ENCODE results near the gene ACTMAP. TPM values are rescaled to one million over a fixed set of nuclear protein-coding genes. Genes with fewer than 3 reads are reported as not detected.

ACTMAP gene
- total and polyA plus RNA-seq, 4 donors, result 0.93 to 7.7 (median 3.0) TPM

DNA sequence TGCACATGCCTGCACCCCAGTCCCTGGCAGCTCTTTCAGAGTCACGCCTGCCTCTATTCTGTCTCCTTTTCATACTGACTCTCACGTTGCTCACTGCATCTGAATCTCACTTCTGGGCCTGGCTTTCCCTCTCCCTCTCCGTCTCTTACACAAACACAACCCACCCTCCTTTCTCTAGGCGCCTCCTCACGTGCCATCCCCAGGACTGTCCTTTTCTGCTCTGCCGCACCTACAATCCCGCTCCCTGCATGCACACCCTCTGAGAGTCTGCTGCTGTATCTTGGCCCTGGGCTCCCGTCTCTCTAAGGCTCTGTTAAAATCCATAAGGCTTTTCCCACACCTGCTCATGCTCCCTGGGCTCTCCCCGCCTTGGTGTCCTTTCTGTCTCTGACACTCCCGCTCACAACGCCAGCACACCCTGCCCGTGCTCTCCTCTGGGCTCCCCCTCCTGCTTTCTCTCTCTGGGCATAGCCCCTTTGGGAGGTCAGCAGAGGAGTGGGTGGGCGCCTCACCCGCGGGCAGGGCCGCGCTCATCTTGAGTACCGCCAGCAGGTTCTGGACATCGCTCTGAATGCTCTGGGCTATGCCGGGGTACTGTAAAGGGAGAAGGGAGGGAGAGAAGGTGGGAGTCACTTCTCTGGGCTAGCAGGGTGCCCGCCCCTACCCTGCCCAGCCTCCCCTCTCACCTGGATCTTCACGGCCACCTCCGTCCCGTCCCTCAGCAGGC is 47.1 kb downstream of the ACTMAP start:
- no peaks in the 10 kb centered on the region for H3K4me1 ChIP-seq (ENCODE audit: control insufficient read depth in 4 of 4, insufficient read depth in 4 of 4, low read length in 3 of 4)
- TF ChIP-seq, protein P1, sequence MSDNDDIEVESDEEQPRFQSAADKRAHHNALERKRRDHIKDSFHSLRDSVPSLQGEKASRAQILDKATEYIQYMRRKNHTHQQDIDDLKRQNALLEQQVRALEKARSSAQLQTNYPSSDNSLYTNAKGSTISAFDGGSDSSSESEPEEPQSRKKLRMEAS (IDR thresholded peaks at IDR 0.05), result no peak
- no peak for TF ChIP-seq RXRA (IDR thresholded peaks at IDR 0.05)
- no peak for TF ChIP-seq NR2F2 (IDR thresholded peaks at IDR 0.05)
- TF ChIP-seq SP1 (IDR thresholded peaks at IDR 0.05), result no peak
- TF ChIP-seq HNF4G (IDR thresholded peaks at IDR 0.05), result no peak
- no peak for TF ChIP-seq EGR1 (IDR thresholded peaks at IDR 0.05; ENCODE audit: low read depth in 2 of 2)
- no peak for TF ChIP-seq YY1 (IDR thresholded peaks at IDR 0.05)
- TF ChIP-seq, protein P2, sequence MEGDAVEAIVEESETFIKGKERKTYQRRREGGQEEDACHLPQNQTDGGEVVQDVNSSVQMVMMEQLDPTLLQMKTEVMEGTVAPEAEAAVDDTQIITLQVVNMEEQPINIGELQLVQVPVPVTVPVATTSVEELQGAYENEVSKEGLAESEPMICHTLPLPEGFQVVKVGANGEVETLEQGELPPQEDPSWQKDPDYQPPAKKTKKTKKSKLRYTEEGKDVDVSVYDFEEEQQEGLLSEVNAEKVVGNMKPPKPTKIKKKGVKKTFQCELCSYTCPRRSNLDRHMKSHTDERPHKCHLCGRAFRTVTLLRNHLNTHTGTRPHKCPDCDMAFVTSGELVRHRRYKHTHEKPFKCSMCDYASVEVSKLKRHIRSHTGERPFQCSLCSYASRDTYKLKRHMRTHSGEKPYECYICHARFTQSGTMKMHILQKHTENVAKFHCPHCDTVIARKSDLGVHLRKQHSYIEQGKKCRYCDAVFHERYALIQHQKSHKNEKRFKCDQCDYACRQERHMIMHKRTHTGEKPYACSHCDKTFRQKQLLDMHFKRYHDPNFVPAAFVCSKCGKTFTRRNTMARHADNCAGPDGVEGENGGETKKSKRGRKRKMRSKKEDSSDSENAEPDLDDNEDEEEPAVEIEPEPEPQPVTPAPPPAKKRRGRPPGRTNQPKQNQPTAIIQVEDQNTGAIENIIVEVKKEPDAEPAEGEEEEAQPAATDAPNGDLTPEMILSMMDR (IDR thresholded peaks at IDR 0.05; ENCODE audit: low read depth, low read length, missing input control), result no peak
- no peak for TF ChIP-seq FOXA2 (IDR thresholded peaks at IDR 0.05)
- no peak for TF ChIP-seq GABPA (IDR thresholded peaks at IDR 0.05 in 1 of 2, conservative IDR thresholded peaks at IDR 0.05 in 1 of 2)
- no peak for TF ChIP-seq HNF4A (conservative IDR thresholded peaks at IDR 0.05)
- no peak for TF ChIP-seq FOXA1 (IDR thresholded peaks at IDR 0.05)
- TF ChIP-seq, protein P3, sequence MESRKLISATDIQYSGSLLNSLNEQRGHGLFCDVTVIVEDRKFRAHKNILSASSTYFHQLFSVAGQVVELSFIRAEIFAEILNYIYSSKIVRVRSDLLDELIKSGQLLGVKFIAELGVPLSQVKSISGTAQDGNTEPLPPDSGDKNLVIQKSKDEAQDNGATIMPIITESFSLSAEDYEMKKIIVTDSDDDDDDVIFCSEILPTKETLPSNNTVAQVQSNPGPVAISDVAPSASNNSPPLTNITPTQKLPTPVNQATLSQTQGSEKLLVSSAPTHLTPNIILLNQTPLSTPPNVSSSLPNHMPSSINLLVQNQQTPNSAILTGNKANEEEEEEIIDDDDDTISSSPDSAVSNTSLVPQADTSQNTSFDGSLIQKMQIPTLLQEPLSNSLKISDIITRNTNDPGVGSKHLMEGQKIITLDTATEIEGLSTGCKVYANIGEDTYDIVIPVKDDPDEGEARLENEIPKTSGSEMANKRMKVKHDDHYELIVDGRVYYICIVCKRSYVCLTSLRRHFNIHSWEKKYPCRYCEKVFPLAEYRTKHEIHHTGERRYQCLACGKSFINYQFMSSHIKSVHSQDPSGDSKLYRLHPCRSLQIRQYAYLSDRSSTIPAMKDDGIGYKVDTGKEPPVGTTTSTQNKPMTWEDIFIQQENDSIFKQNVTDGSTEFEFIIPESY (IDR thresholded peaks at IDR 0.05), result no peak
- no peak for TF ChIP-seq TAF1 (conservative IDR thresholded peaks at IDR 0.05)
- TF ChIP-seq, protein P4, sequence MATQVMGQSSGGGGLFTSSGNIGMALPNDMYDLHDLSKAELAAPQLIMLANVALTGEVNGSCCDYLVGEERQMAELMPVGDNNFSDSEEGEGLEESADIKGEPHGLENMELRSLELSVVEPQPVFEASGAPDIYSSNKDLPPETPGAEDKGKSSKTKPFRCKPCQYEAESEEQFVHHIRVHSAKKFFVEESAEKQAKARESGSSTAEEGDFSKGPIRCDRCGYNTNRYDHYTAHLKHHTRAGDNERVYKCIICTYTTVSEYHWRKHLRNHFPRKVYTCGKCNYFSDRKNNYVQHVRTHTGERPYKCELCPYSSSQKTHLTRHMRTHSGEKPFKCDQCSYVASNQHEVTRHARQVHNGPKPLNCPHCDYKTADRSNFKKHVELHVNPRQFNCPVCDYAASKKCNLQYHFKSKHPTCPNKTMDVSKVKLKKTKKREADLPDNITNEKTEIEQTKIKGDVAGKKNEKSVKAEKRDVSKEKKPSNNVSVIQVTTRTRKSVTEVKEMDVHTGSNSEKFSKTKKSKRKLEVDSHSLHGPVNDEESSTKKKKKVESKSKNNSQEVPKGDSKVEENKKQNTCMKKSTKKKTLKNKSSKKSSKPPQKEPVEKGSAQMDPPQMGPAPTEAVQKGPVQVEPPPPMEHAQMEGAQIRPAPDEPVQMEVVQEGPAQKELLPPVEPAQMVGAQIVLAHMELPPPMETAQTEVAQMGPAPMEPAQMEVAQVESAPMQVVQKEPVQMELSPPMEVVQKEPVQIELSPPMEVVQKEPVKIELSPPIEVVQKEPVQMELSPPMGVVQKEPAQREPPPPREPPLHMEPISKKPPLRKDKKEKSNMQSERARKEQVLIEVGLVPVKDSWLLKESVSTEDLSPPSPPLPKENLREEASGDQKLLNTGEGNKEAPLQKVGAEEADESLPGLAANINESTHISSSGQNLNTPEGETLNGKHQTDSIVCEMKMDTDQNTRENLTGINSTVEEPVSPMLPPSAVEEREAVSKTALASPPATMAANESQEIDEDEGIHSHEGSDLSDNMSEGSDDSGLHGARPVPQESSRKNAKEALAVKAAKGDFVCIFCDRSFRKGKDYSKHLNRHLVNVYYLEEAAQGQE (IDR thresholded peaks at IDR 0.05), result no peak
- no peak overlapping the region for H3K9ac ChIP-seq (ENCODE audit: low read depth in 1 of 2, low read length in 2 of 2)
- DNase-seq (ENCODE audit: low spot score), result no peak
- H3K9me3 ChIP-seq (ENCODE audit: control insufficient read depth in 4 of 4, low read length in 3 of 4), result no peaks in the 10 kb centered on the region
- H3K4me3 ChIP-seq (ENCODE audit: low read depth in 1 of 3, low read length in 3 of 3), result no peak overlapping the region
- no peaks in the 10 kb centered on the region for H3K27me3 ChIP-seq (ENCODE audit: control insufficient read depth in 4 of 4, insufficient read depth in 4 of 4, low read length in 3 of 4)
- H3K36me3 ChIP-seq (ENCODE audit: control insufficient read depth in 4 of 4, insufficient read depth in 3 of 4, low read depth in 1 of 4, low read length in 3 of 4), result peaks cover 15 to 52% (median 33%) of the 10 kb centered on the region in 4 donors
- 95% methylated on average over 24 of the region's 24 CpGs for WGBS
- no peak overlapping the region for H3K27ac ChIP-seq (ENCODE audit: low read depth in 1 of 2, low read length in 2 of 2)

Data from liver (tissue), 9 donors.